ENCODE results near the gene NBEA.
A peak's percentile ranks its signal among the peaks of the same experiment; 100 is the strongest.
"Not testable (repeated sequence)": the region's sequence is repeated elsewhere in the genome, so short reads cannot be mapped to it uniquely, and the experiment has no call there.

Gene NBEA

GRCh38 chr13:34911159-34911558 lies 30.9 kb upstream of the NBEA start:
- H3K4me3 ChIP-seq (ENCODE audit: low read depth, low read length), result no peak overlapping the region
- TF ChIP-seq CTCF (IDR thresholded peaks at IDR 0.05; ENCODE audit: low read depth, low read length), result no peak
- no peak for DNase-seq (ENCODE audit: low read depth, low spot score)
- in situ Hi-C loops (cut with HindIII; ENCODE audit: low sequenced_read_pairs), result no loop called here

- in situ Hi-C loops (cut with HindIII; ENCODE audit: low sequenced_read_pairs), result no loop called here
- DNase-seq (ENCODE audit: low read depth, low spot score), result peak; percentile 1
- no peak overlapping the region for H3K4me3 ChIP-seq (ENCODE audit: low read depth, low read length)
- no peak for TF ChIP-seq CTCF (IDR thresholded peaks at IDR 0.05; ENCODE audit: low read depth, low read length)
These were observed 29.0 kb upstream of the NBEA start for GRCh38 chr13:34913040-34913439.

- no peak overlapping the region for H3K4me3 ChIP-seq (ENCODE audit: low read depth, low read length)
- DNase-seq (ENCODE audit: low read depth, low spot score), result no peak
- TF ChIP-seq CTCF (IDR thresholded peaks at IDR 0.05; ENCODE audit: low read depth, low read length), result no peak
- in situ Hi-C loops (cut with HindIII; ENCODE audit: low sequenced_read_pairs), result no loop called here
These were observed 27.7 kb upstream of the NBEA start for GRCh38 chr13:34914416-34914815.

GRCh38 chr13:34926508-34926907 lies 15.6 kb upstream of the NBEA start:
- TF ChIP-seq CTCF (IDR thresholded peaks at IDR 0.05; ENCODE audit: low read depth, low read length), result no peak
- H3K4me3 ChIP-seq (ENCODE audit: low read depth, low read length), result no peak overlapping the region
- in situ Hi-C loops (cut with HindIII; ENCODE audit: low sequenced_read_pairs), result no loop called here
- DNase-seq (ENCODE audit: low read depth, low spot score), result peak; percentile 65

GRCh38 chr13:34928676-34929075 lies 13.4 kb upstream of the NBEA start:
- DNase-seq (ENCODE audit: low read depth, low spot score); H3K4me3 ChIP-seq (ENCODE audit: low read depth, low read length); in situ Hi-C loops (cut with HindIII; ENCODE audit: low sequenced_read_pairs): not testable (repeated sequence)

- in situ Hi-C loops (cut with HindIII; ENCODE audit: low sequenced_read_pairs), result no loop called here
- TF ChIP-seq CTCF (IDR thresholded peaks at IDR 0.05; ENCODE audit: low read depth, low read length), result no peak
- DNase-seq (ENCODE audit: low read depth, low spot score), result no peak
- no peak overlapping the region for H3K4me3 ChIP-seq (ENCODE audit: low read depth, low read length)
These were observed 10.5 kb upstream of the NBEA start for GRCh38 chr13:34931572-34931971.

- no peak overlapping the region for H3K4me3 ChIP-seq (ENCODE audit: low read depth, low read length)
- in situ Hi-C loops (cut with HindIII; ENCODE audit: low sequenced_read_pairs), result no loop called here
- DNase-seq (ENCODE audit: low read depth, low spot score), result no peak
- no peak for TF ChIP-seq CTCF (IDR thresholded peaks at IDR 0.05; ENCODE audit: low read depth, low read length)
These were observed 8.7 kb upstream of the NBEA start for GRCh38 chr13:34933349-34933748.
